GM18520 (cell line): ENCODE measurements around the gene NOTCH2.

Source experiments
- ATAC-seq: cut with Tn5 transposase; IDR thresholded peaks from one replicate; pipeline ENCODE4 v1.9.1; 2021; ENCODE audit not compliant: unreplicated experiment

Gene NOTCH2

GRCh38 chr1:119882132-119883049 lies 187.1 kb downstream of the NOTCH2 start:
- no peak for ATAC-seq

GRCh38 chr1:119879510-119880434 lies 189.7 kb downstream of the NOTCH2 start:
- ATAC-seq, result no peak

- ATAC-seq, result no peak
These were observed 191.3 kb downstream of the NOTCH2 start for GRCh38 chr1:119878171-119878570.

- no peak for ATAC-seq
These were observed 195.3 kb downstream of the NOTCH2 start for GRCh38 chr1:119874186-119874585.

- no peak for ATAC-seq
These were observed 196.1 kb downstream of the NOTCH2 start for GRCh38 chr1:119873135-119874015.

- no peak for ATAC-seq
These were observed 197.6 kb downstream of the NOTCH2 start for GRCh38 chr1:119871881-119872280.

- ATAC-seq, result no peak
These were observed 198.4 kb downstream of the NOTCH2 start for GRCh38 chr1:119870917-119871596.

- no peak for ATAC-seq
These were observed 199.5 kb downstream of the NOTCH2 start for GRCh38 chr1:119869995-119870394.

GRCh38 chr1:119868176-119868575 lies 201.3 kb downstream of the NOTCH2 start:
- no peak for ATAC-seq

GRCh38 chr1:119866451-119866850 lies 203.0 kb downstream of the NOTCH2 start:
- no peak for ATAC-seq

GRCh38 chr1:119865627-119866026 lies 203.8 kb downstream of the NOTCH2 start:
- no peak for ATAC-seq

GRCh38 chr1:119862276-119862675 lies 207.2 kb downstream of the NOTCH2 start:
- ATAC-seq, result no peak
